Urothelium cell line (cell line): ENCODE measurements around the gene ENGASE.

Source experiments
- DNase-seq: peaks from one replicate; pipeline ENCODE4 v3.0.0; 2011; ENCODE audit warnings: low spot score, mixed read lengths
- FAIRE-seq: peaks from 2 replicates; lab custom pipeline; 2011; peaks lifted over from hg19 to GRCh38; lab: Jason Lieb, UNC

ENGASE gene

GRCh38 chr17:79039171-79039570 lies 35.5 kb upstream of the ENGASE start:
- no peak for FAIRE-seq
- no peak for DNase-seq

GRCh38 chr17:79039886-79040285 lies 34.7 kb upstream of the ENGASE start:
- no peak for FAIRE-seq
- no peak for DNase-seq

- FAIRE-seq (no peak), DNase-seq (no peak)
These were observed 33.5 kb upstream of the ENGASE start for GRCh38 chr17:79041041-79041570.

GRCh38 chr17:79041723-79042420 lies 32.8 kb upstream of the ENGASE start:
- FAIRE-seq = no peak
- DNase-seq = no peak

GRCh38 chr17:79042421-79043190 lies 32.0 kb upstream of the ENGASE start:
- FAIRE-seq = no peak
- peak; percentile 79 for DNase-seq

GRCh38 chr17:79043191-79043930 lies 31.3 kb upstream of the ENGASE start:
- FAIRE-seq (peak; percentile 100), DNase-seq (no peak)

- DNase-seq = no peak
- peak; percentile 61 for FAIRE-seq
These were observed 30.7 kb upstream of the ENGASE start for GRCh38 chr17:79043931-79044320.

GRCh38 chr17:79044462-79044861 lies 30.2 kb upstream of the ENGASE start:
- FAIRE-seq (no peak), DNase-seq (no peak)

GRCh38 chr17:79045001-79045729 lies 29.5 kb upstream of the ENGASE start:
- no peak for DNase-seq

GRCh38 chr17:79045842-79046196 lies 28.8 kb upstream of the ENGASE start:
- peak; percentile 87 for DNase-seq
- FAIRE-seq = peak; percentile 94

More at GRCh38 chr17:79045001-79045729, 29.5 kb upstream of the ENGASE start:
- peak; percentile 72 for FAIRE-seq

GRCh38 chr17:79046197-79046915 lies 28.3 kb upstream of the ENGASE start:
- FAIRE-seq (no peak), DNase-seq (no peak)

GRCh38 chr17:79046916-79047280 lies 27.7 kb upstream of the ENGASE start:
- FAIRE-seq = no peak
- no peak for DNase-seq

GRCh38 chr17:79047291-79047920 lies 27.2 kb upstream of the ENGASE start:
- DNase-seq (no peak), FAIRE-seq (peak; percentile 94)

GRCh38 chr17:79047923-79048825 lies 26.4 kb upstream of the ENGASE start:
- DNase-seq (peak; percentile 57), FAIRE-seq (no peak)

GRCh38 chr17:79048826-79049755 lies 25.5 kb upstream of the ENGASE start:
- FAIRE-seq (no peak), DNase-seq (no peak)

GRCh38 chr17:79049821-79050220 lies 24.8 kb upstream of the ENGASE start:
- FAIRE-seq (no peak), DNase-seq (no peak)

- DNase-seq = no peak
- FAIRE-seq = peak; percentile 76
These were observed 24.1 kb upstream of the ENGASE start for GRCh38 chr17:79050551-79050950.

GRCh38 chr17:79051306-79051705 lies 23.3 kb upstream of the ENGASE start:
- FAIRE-seq = no peak
- DNase-seq = no peak
